OCI-M2 (cell line): Measurements from ENCODE around the gene EIF1AY.
"Not testable (repeated sequence)": the region's sequence is repeated elsewhere in the genome, so short reads cannot be mapped to it uniquely, and the experiment has no call there.

Source experiments
- DNase-seq: peaks from one replicate; lab custom pipeline; 2025; ENCODE audit not compliant: unreplicated experiment; lab: John Stamatoyannopoulos, UW

Gene EIF1AY

GRCh38 chrY:20575531-20576121, at the start of gene EIF1AY:
Gene EIF1AY (plus strand): TSS chrY:20575776. CDS start chrY:20575872, 96 bp downstream.
- DNase-seq, result no peak

GRCh38 chrY:20528435-20528834, 47.1 kb upstream of the EIF1AY start:
- DNase-seq, result no peak

DNA sequence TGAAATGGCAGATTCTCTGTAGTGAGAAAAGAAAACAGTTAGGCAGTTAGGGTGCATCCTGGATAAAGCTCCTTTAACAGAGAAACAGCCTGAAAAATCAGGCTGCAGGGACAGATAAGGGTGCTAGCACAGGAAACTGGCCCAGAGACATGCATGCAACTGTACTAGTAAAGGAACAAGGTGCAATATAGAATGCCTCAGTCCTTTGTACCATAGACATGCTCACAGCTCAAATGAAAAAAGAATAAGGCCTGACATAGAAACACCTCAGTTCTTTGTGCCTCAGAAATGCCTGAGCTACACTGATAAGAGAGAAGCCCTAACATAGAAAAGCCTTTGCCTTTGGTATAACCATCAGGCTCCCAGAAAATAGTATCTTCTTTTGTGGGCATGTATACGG, 37.4 kb upstream of the EIF1AY start:
- no peak for DNase-seq

DNA sequence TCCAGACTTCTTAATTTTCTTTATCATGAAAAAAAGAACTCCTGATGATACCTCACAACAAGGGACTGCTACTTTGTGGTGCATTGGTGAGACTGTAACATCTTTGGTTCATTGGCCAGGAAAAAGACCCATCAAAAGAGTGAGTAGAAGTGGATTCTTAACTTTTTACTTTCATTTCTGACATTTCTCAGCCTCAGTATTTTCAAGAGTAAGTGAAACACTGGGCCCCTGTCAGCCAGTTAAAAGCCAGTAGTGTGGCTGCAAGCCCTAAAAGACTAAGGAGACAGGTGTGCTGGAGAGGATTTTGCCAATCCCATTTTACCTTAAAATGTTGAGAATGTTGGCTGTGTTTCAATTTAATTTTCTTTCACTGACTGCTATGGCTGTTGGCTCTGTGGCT, 36.6 kb upstream of the EIF1AY start:
- DNase-seq, result no peak

- no peak for DNase-seq
Measured at GRCh38 chrY:20544451-20544960, 31.1 kb upstream of the EIF1AY start.

DNA sequence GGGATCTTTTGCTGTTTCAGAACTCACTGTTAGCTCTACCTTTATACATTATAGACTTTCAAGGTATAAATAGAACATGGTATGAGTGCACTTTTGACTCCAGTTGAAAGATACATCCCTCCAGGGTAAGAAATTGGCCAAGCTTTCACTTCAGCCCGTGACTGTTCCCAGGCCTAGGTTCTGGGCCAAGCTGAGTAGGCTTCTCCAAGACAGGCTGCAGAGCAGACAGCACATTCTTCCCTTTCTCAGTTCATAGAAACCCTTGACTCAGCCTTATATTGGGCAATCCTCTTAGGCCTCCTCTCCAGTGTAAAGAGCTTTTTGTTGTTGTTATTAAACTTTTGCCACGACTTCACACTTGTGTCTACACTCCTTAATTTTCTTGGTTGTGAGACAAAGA, 29.5 kb upstream of the EIF1AY start:
- no peak for DNase-seq

DNA sequence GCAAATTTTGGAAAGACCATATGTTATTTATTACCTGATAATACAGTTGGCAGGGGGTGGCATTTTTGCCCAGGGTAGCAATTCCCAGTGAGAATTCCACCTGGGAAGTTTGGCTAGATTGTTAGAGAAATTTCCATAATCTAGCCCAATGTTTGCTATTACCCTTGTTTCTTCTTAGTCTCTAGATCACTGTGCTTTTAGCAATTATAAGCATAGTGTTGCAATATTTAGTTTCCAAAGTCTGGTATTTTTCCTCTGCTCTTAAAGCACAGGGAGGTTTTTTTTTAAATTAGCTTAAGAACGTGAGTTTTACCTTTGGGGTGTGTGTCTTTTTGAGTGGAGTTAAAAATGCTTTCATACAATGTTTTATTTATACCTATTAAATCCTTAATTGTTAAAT, 26.3 kb upstream of the EIF1AY start:
- DNase-seq, result no peak

GRCh38 chrY:20551840-20552239, 23.7 kb upstream of the EIF1AY start:
- DNase-seq, result no peak

- DNase-seq, result not testable (repeated sequence)
Measured at GRCh38 chrY:20552764-20553323, 22.7 kb upstream of the EIF1AY start.

- no peak for DNase-seq
Measured at GRCh38 chrY:20555820-20556219, 19.8 kb upstream of the EIF1AY start.

- DNase-seq, result no peak
Measured at GRCh38 chrY:20558677-20559076, 16.9 kb upstream of the EIF1AY start.

DNA sequence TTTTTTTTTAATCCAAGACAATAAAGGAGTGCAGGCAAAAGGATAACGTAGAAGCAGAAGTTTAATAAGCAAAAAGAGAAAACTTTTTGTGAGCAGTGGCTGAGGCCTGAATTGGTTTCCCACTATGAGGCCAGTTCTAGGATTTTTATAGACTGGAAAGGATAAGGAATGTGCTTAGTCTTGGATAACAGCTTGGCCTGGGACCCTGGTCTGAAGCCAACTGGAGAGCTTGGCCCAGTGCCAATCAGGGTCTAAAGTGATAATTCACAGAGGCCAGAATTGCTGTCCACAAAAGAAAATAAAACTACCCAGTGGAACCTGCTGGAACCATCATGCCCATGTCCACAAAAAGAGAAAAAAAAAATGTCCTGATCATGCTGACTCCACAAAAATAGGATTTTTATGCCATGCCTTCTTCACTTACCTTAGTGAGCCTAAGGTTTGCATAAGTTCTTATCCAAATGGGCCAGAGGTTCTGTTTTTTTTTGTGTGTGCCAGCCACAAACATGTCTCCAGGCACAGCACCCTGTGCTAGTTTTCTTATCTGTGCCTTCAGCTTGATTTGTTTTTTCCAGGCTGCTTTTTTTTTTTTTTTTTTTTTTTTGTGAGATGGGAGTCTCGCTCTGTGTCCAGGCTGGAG, 15.6 kb upstream of the EIF1AY start:
- DNase-seq, result no peak

DNA sequence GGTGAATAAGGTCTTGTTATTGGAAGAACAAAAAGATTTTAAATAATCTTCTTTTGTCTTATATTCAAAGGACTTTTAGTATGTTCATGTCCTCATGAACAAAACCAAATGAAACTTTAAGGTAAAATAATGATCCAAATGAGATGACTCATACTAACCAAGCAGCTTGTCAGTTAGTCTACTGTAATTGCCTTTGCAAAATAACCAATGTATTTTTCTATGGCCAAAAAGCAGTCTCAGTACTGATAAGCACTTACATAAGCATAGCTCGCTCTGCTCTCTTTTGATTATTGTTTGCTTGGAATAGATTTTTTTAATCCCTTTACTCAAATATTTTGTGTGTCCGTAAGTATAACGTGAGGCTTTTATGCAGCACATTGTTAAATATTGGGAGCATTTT, 4.3 kb upstream of the EIF1AY start:
- DNase-seq, result no peak

GRCh38 chrY:20576506-20576905, 930 bp downstream of the EIF1AY start:
- no peak for DNase-seq

GRCh38 chrY:20578206-20578605, 2.6 kb downstream of the EIF1AY start:
- no peak for DNase-seq

- DNase-seq, result no peak
Measured at GRCh38 chrY:20581687-20582086, 6.1 kb downstream of the EIF1AY start.

DNA sequence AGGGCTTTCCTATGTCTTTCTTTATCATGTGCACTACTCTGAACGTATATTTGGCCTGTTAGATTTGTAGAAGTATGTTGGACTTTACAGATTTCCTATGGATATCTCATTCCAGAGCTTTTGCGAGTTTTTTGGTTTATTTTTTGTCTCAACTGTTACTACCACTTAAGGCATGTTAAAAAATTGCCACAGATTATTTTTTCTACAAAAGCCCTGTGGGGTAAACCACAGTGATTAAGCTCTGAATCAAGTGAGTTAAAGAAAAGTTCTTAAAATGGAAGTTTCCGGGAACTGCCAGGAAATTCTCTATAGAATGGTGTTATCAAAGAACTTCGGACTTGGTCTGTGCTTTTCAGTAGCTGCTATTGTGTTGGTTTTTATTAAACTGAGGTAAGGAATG, 10.6 kb downstream of the EIF1AY start:
- no peak for DNase-seq
